DMS153 treated with DMSO at 0.1 percent for 48 hours (cell line): Measurements from ENCODE around the gene HKDC1.
"Not testable (repeated sequence)": the region's sequence is repeated elsewhere in the genome, so short reads cannot be mapped to it uniquely, and the experiment has no call there.

Experiments
- DNase-seq: peaks from one replicate; lab custom pipeline; 2025; ENCODE audit not compliant: unreplicated experiment; lab: John Stamatoyannopoulos, UW

Gene HKDC1

GRCh38 chr10:69240455-69240854, 20.3 kb downstream of the HKDC1 start:
- DNase-seq, result no peak

- no peak for DNase-seq
Observed at GRCh38 chr10:69241575-69241974, 21.4 kb downstream of the HKDC1 start.

DNA sequence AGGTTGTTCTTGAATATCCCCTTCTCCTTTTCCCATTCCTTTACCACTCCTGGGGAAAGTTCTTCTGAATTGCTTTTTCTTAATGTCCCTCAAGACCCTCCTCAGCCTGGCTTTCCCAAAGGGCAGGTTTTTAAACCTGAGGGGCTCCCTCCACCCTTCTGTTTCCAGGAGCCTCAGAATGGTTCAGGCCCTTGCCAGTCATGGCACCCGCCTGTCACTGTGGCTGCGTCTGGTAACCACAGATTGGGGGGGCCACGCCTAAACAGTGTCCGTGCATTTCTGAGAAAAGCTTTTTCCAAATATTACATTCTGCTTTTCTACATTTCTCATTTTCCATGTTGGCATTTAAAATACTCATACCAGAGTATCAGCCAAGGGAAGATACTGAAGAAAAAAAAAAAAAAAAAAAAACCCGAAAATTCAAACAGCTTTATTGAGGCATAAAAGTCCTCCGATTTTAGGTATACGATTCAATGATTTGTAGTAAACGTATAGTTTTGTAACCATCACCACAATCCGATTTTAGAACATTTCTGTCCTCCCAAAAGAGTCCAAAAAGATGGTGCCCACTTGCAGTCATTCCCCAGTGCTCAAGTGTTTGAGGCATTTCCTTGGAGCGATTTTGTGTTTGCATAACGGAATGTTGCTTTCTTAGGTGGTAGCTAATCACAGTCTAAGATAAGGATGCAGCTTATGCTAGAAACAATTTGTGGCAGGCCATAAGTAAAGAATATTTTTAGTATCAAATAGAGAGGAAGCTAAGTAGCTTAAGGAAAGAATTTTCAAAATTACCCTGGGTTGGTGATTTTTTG, 22.1 kb downstream of the HKDC1 start:
- no peak for DNase-seq

GRCh38 chr10:69242852-69243212, 22.7 kb downstream of the HKDC1 start:
- no peak for DNase-seq

DNA sequence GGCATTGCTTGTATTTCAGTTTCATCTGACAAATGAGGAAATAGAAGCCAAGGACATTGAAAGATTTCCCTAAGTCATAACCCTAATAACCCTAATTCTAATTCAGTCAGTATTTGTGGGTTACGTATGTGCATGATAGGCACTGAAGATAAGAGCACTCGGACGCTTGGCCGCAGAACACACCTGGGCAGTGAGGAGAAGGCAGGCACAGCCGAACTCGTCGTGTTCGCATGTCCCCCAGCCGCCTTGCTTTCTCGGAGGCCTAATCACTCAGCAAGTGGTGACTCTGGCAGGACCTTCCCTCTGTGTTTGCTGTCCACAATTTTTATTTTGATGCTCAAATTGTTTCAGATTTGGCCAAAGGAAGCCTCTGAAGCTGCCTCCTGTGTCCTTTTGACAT, 23.7 kb downstream of the HKDC1 start:
- no peak for DNase-seq

DNA sequence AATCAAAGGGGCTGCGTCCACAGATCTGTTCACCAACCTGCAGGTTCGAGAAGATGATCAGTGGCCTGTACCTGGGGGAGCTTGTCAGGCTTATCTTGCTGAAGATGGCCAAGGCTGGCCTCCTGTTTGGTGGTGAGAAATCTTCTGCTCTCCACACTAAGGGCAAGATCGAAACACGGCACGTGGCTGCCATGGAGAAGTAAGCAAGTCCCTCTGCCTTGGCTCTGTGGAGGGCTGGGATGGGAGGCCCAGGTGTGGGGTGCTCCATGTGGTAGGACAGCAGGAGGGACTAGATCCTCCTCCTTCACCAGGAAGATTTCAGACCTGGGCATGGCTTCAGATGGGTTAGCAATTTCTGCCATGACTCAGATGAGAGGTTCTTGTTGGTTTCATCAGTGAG, 25.9 kb downstream of the HKDC1 start:
- DNase-seq, result no peak

- DNase-seq, result no peak
Observed at GRCh38 chr10:69246581-69247312, 26.6 kb downstream of the HKDC1 start.

- no peak for DNase-seq
Observed at GRCh38 chr10:69247313-69247710, 27.2 kb downstream of the HKDC1 start.

GRCh38 chr10:69248117-69248730, 28.1 kb downstream of the HKDC1 start:
- no peak for DNase-seq

- DNase-seq, result no peak
Observed at GRCh38 chr10:69250041-69250440, 29.9 kb downstream of the HKDC1 start.

GRCh38 chr10:69251417-69251816, 31.3 kb downstream of the HKDC1 start:
- DNase-seq, result not testable (repeated sequence)

GRCh38 chr10:69253171-69253570, 33.0 kb downstream of the HKDC1 start:
- DNase-seq, result no peak

GRCh38 chr10:69254877-69255276, 34.7 kb downstream of the HKDC1 start:
- no peak for DNase-seq

DNA sequence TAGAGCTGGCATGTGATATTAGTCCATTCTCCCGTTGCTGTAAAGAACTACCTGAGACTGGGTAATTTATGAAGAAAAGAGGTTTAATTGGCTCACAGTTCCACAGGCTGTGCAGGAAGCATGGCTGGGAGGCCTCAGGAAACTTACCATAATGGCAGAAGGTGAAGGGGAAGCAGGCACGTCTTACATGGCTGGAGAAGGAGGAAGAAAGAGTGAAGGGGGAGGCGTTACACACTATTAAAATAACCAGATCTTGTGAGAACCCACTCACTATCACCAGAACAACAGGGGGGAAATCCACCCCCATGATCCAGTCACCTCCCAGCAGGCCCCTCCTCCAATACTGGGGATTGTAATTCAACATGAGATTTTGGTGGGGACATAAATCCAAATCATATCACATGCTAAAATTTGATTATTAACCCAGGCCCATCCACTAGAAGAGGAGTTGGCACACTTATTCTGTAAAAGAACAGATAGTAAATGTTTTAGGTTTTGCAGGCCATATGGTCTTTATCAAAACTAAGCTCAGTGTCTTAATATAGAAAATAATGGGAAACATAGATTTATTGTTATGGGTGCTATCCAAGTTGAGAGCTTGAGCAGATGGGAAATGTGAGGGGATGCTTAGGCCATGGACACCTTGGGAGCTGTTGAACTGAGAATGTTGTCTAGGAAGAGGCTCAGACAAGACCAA, 39.6 kb downstream of the HKDC1 start:
- no peak for DNase-seq

DNA sequence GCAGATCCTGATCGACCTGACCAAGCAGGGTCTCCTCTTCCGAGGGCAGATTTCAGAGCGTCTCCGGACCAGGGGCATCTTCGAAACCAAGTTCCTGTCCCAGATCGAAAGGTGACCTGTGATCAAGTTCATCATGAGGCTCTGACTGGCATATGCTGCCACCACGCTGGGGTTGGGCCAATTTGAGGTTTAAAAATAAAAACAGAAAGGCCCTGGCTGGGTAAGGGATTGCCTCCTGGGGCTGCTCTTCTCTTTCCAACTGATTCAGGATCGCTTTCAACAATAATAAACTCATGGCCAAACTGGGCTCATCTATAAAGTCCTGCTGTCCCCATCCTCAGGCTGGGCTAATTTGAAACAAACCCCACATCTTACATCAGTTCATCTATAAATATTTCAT, 41.1 kb downstream of the HKDC1 start:
- no peak for DNase-seq

DNA sequence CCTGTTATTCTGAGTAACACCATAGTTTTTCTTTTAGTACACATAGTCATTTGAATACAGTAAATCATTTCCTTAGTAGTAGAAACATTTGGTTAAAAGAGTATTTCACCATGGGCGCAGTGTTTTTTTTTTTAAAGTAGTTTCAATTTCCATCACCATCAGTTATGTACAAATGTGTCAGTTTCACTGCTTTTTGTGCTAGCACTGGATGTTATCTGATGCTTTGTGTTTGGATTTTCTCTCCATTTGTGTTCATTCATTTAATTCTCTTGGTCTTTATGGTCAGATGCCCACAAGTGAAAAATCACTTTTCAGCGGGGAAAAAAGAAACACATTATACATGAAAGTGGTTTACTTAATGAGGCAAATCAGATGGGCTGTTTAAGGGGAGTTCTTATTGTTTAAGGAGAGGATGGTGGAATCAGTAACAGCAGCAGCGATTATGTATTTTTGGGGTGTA, 42.2 kb downstream of the HKDC1 start:
- no peak for DNase-seq

DNA sequence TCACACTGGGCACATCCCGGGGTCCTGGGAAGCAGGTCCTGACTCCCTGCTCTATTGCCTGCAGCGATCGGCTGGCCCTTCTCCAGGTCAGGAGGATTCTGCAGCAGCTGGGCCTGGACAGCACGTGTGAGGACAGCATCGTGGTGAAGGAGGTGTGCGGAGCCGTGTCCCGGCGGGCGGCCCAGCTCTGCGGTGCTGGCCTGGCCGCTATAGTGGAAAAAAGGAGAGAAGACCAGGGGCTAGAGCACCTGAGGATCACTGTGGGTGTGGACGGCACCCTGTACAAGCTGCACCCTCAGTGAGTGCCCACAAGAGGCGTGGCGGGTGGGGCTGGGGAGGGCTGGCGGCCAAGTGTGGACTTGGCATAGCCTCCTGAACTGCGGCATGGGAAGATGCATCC, 45.4 kb downstream of the HKDC1 start:
- DNase-seq, result no peak

- DNase-seq, result no peak
Observed at GRCh38 chr10:69268761-69269416, 48.8 kb downstream of the HKDC1 start.

DNA sequence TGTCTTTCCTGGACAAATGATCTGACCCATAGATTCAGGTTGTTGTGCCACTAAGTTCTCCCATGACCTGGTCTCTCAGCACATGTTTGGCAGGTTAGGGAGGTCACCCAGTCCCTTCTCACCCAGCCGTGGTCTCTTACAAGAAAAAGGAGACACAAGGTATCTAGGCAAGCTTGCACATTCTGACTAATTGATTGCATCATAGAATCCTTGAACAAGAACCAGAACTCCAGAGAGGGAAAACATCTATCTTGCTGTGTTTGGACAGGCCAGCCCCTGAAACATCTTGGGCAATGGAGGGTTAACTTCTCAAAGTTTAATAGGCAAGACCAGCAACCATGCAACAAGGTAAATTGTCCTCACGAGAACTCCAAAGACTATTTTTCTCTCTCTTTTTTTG, 49.6 kb downstream of the HKDC1 start:
- DNase-seq, result no peak

GRCh38 chr10:69270990-69271389, 50.9 kb downstream of the HKDC1 start:
- DNase-seq, result no peak

- no peak for DNase-seq
Observed at GRCh38 chr10:69272624-69273023, 52.5 kb downstream of the HKDC1 start.
